ENCODE results near the gene GAS2L3. TPM values are rescaled to one million over a fixed set of nuclear protein-coding genes. Genes with fewer than 3 reads are reported as not detected.

GAS2L3 gene
- total RNA-seq, 1 experiment from 2014 or later: 47.4 TPM

DNA sequence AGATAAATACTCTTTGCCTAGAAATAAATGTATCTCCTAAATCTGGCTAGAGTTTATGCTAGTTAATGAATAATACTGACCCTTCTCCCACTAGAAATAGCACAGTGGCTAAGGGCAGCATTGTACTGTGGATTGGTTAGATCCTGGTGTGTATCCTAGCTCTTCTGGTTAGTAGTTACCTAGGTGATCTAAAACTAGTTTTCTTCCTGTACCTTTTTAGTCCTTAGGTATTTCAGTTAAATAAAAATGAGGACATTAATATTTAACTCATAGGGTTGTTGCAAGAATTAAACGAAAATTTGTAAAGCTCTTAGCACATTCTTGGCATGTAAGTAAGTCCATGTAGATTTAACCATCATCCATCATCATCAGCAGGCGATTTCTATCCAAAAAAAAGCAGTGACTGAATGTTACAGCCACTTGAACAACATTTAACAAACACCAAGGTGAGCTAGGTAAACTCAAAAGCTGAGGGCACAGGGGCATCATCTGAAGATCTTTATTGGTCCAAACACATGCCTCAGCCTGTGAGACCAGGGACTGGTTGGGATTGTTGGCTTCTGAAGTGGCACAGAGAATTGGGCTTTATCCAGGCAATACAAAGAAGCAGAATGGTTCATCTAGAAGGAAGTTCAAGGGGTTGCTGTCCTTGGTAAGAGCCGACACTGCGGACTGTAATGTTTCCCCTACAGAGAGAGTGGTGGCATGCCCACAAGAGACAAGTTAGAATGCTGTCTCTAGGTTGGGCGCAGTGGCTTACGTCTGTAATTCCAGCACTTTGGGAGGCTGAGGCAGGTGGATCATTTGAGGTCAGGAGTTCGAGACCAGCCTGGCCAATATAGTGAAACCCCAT, 100.8 kb downstream of the GAS2L3 start:
- BruUV-seq (replicated peaks): no TSS peak
- TF ChIP-seq, protein P1, sequence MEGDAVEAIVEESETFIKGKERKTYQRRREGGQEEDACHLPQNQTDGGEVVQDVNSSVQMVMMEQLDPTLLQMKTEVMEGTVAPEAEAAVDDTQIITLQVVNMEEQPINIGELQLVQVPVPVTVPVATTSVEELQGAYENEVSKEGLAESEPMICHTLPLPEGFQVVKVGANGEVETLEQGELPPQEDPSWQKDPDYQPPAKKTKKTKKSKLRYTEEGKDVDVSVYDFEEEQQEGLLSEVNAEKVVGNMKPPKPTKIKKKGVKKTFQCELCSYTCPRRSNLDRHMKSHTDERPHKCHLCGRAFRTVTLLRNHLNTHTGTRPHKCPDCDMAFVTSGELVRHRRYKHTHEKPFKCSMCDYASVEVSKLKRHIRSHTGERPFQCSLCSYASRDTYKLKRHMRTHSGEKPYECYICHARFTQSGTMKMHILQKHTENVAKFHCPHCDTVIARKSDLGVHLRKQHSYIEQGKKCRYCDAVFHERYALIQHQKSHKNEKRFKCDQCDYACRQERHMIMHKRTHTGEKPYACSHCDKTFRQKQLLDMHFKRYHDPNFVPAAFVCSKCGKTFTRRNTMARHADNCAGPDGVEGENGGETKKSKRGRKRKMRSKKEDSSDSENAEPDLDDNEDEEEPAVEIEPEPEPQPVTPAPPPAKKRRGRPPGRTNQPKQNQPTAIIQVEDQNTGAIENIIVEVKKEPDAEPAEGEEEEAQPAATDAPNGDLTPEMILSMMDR (IDR thresholded peaks at IDR 0.05): no peak
- no peak for TF ChIP-seq TCF7L2 (IDR thresholded peaks at IDR 0.05; ENCODE audit: low read depth, low read length)
- no peak for TF ChIP-seq POLR2AphosphoS5 (IDR thresholded peaks at IDR 0.05; ENCODE audit: low read depth, low read length)
- TF ChIP-seq REST (IDR thresholded peaks at IDR 0.05; ENCODE audit: insufficient read depth in 1 of 2, low read depth in 2 of 2, low read length in 1 of 2): no peak
- no peak for TF ChIP-seq SIN3A (IDR thresholded peaks at IDR 0.05; ENCODE audit: borderline replicate concordance, insufficient read depth, low read depth, low read length)
- Histone ChIP-seq H3K27me3 (ENCODE audit: control insufficient read depth, insufficient read depth, low read length) (no peaks in the 10 kb centered on the region; the same call in 1 of the 2 replicates), H3K4me3 (ENCODE audit: low read depth in 2 of 2, low read length in 2 of 2) (no peak overlapping the region), H3K4me1 (ENCODE audit: control insufficient read depth, insufficient read depth, low read length) (no peaks in the 10 kb centered on the region), H3K27ac (ENCODE audit: low read length) (no peak overlapping the region), H3K9me3 (ENCODE audit: control insufficient read depth, insufficient read depth, low read depth, low read length) (no peaks in the 10 kb centered on the region), H3K36me3 (ENCODE audit: control insufficient read depth, insufficient read depth, low read length) (no peaks in the 10 kb centered on the region)
- ChIA-PET POLR2A (no interaction called here), CTCF (no interaction called here)
- in situ Hi-C loops (cut with HindIII; ENCODE audit: low pct_unique_long_range_greater_than_20kb, low sequenced_read_pairs) (no loop called here), intact Hi-C loops (cut with micrococcal nuclease; ENCODE audit: unreplicated experiment) (loop anchor here (5.0 kb wide), 1 partner anchor 327 kb away; no protein-coding TSS in a partner anchor)
- DNase-seq (ENCODE audit: low read depth, low spot score) (no peak), ATAC-seq (no peak)

Other genes with a start within 250 kb of the GAS2L3 start
- not detected for gene SLC17A8, start 216.6 kb upstream of the GAS2L3 start, total RNA-seq (2021; ENCODE audit: unreplicated experiment)
- gene NR1H4, start 99.8 kb upstream of the GAS2L3 start, total RNA-seq (2021; ENCODE audit: unreplicated experiment): not detected
- not detected for gene ANO4, start 221.1 kb downstream of the GAS2L3 start, total RNA-seq (2021; ENCODE audit: unreplicated experiment)

All from Panc1 (cell line).